Testis (tissue), 2 donors: ENCODE data around the gene SUPT3H.

ENCODE experiments used
- CTCF ChIP-seq, 3 experiments: fragments of 450-650 bp in 2 of 3; fragments of 200-600 bp in 1 of 3; sonication (generic) in 1 of 3; IDR thresholded peaks; one replicate each; pipeline ENCODE4 v1.5.1; 2016 to 2019; ENCODE audit warnings: antibody characterized with exemption in 3 of 3, mild to moderate bottlenecking in 2 of 3, moderate library complexity in 1 of 3
- POLR2A ChIP-seq: fragments of 450-650 bp; IDR thresholded peaks from one replicate; pipeline ENCODE4 v1.6.1; 2017; ENCODE audit warnings: antibody characterized with exemption, mild to moderate bottlenecking, moderate library complexity

GRCh38 chr6:44800784-44801592, 576.7 kb downstream of the SUPT3H start:
- TF ChIP-seq CTCF (IDR thresholded peaks at IDR 0.05) (no peak), POLR2A (no peak)
